Measurements from ENCODE around the gene TNN. TPM values are rescaled to one million over a fixed set of nuclear protein-coding genes. Genes with fewer than 3 reads are reported as not detected.

Gene TNN
- total RNA-seq, 1 experiment from 2014 or later: 0.11 TPM

- Histone ChIP-seq H4K91ac (ENCODE audit: insufficient read length, low read depth, low read length) (no peak overlapping the region), H3K56ac (ENCODE audit: insufficient read length, low read depth, low read length) (no peak overlapping the region), H2BK12ac (ENCODE audit: insufficient read length, low read depth, low read length) (no peak overlapping the region), H3K27me3 (ENCODE audit: insufficient read depth, low read length) (no peaks in the 10 kb centered on the region), H2BK20ac (ENCODE audit: low read depth, low read length, poor library complexity, severe bottlenecking) (no peak overlapping the region), H3K9me3 (ENCODE audit: control insufficient read depth, low read depth, low read length) (no peaks in the 10 kb centered on the region), H4K20me1 (ENCODE audit: control insufficient read depth, insufficient read depth, insufficient read length) (no peaks in the 10 kb centered on the region), H4K5ac (ENCODE audit: insufficient read length, low read depth, low read length) (no peak overlapping the region), H3K4me1 (ENCODE audit: insufficient read depth, low read length) (no peaks in the 10 kb centered on the region), H3K14ac (ENCODE audit: insufficient read depth, low read length) (no peak overlapping the region), H2AK5ac (ENCODE audit: insufficient read length, low read length) (no peak overlapping the region), H3T11ph (ENCODE audit: low read length) (no peak overlapping the region), H2AFZ (ENCODE audit: low read length) (no peak overlapping the region), H2BK120ac (ENCODE audit: low read depth, low read length, poor library complexity, severe bottlenecking) (no peak overlapping the region), H3K79me2 (ENCODE audit: insufficient read depth, low read length) (no peaks in the 10 kb centered on the region), H3K27ac (ENCODE audit: insufficient read length, low read depth, low read length) (no peak overlapping the region), H3K4ac (ENCODE audit: low read depth, low read length) (no peak overlapping the region), H3K79me1 (ENCODE audit: insufficient read depth, low read depth, low read length, poor library complexity, severe bottlenecking) (no peaks in the 10 kb centered on the region), H2BK5ac (ENCODE audit: insufficient read length, low read length) (no peak overlapping the region), H3K23me2 (ENCODE audit: insufficient read length, low read depth, low read length, poor library complexity, severe bottlenecking) (no peaks in the 10 kb centered on the region), H3K9ac (ENCODE audit: extremely low read depth, insufficient read length, low read length) (no peak overlapping the region), H3K4me2 (ENCODE audit: insufficient read depth, insufficient read length, low read length) (no peak overlapping the region), H4K8ac (replicated peaks; ENCODE audit: insufficient read length, low read depth, low read length) (no peak overlapping the region), H3K23ac (ENCODE audit: insufficient read length, low read depth, low read length) (no peak overlapping the region), H2BK15ac (ENCODE audit: low read depth, low read length) (no peak overlapping the region), H3K18ac (ENCODE audit: insufficient read length, low read depth, low read length) (no peak overlapping the region)
- H3K4me1 Mint-ChIP-seq: no peaks in the 10 kb centered on the region
- H3K36me3 Mint-ChIP-seq (ENCODE audit: insufficient read depth in 1 of 3, low read depth in 3 of 3): no peaks in the 10 kb centered on the region; a peak in 2 of 7 replicates
- TF ChIP-seq CTCF (conservative IDR thresholded peaks at IDR 0.05): no peak
- no peak overlapping the region for H3K27ac Mint-ChIP-seq
- H3K9me3 Mint-ChIP-seq: no peaks in the 10 kb centered on the region
- no peaks in the 10 kb centered on the region for H3K27me3 Mint-ChIP-seq (ENCODE audit: low read depth)
- no CpG with 5 or more reads among the region's 3 CpGs for WGBS (ENCODE audit: extremely low coverage, insufficient read length, low lambda C conversion rate)
- no peak overlapping the region for H3K4me3 Mint-ChIP-seq
- no peak for DNase-seq
These were observed 104.9 kb downstream of the TNN start for GRCh38 chr1:175172503-175172902.
